B cell (primary cell): ENCODE results near the gene ATL1.
"Not testable (repeated sequence)": the region's sequence is repeated elsewhere in the genome, so short reads cannot be mapped to it uniquely, and the experiment has no call there.

ENCODE experiments used
- CTCF ChIP-seq: fragments of 200-600 bp; IDR thresholded peaks from one replicate; pipeline ENCODE4 v1.8.0; 2022; ENCODE audit warnings: antibody characterized with exemption, mild to moderate bottlenecking
- EZH2 ChIP-seq: IDR thresholded peaks from 2 replicates; pipeline ENCODE4 v1.6.1; 2012; ENCODE audit warnings: borderline replicate concordance, low read depth, mild to moderate bottlenecking, moderate library complexity, low read length; ENCODE audit not compliant: insufficient read depth, poor library complexity, severe bottlenecking

DNA sequence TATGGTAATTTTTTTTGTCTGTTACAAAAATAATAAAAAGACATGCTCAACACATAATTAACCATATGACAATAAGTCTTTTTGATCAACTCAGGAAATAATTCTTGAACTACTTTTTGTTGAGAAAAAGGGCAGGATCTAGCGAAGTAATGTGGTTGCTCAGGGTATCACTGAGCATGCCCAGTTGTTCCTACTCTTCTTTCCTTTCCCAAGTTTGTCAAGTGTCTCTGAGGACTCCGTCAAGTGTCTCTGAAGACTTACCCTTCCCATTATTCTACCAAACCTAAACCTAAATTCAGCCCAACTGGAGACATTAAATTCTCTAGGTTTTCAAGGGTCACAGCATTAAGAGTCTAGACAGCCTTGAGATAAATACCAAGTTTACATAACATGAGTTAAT is 104.6 kb downstream of the ATL1 start:
- TF ChIP-seq EZH2, CTCF: not testable (repeated sequence)
